SJCRH30 (cell line): ENCODE measurements around the gene CPXM2. TPM values are rescaled to one million over a fixed set of nuclear protein-coding genes. Genes with fewer than 3 reads are reported as not detected.

Experiments used
- DNase-seq, 2 experiments: peaks; one replicate each; pipeline ENCODE4 v3.0.0-alpha.2; 2015 to 2020
- H3K27ac ChIP-seq: fragments of 250-450 bp; sonication (Bioruptor Pico); 2 replicates; pipeline ENCODE4 v1.5.1; 2020; ENCODE audit warnings: mild to moderate bottlenecking, moderate library complexity
- H3K27me3 ChIP-seq: fragments of 250-450 bp; sonication (Bioruptor Pico); 2 replicates; pipeline ENCODE4 v1.5.1; 2020; ENCODE audit warnings: mild to moderate bottlenecking, moderate library complexity
- H3K36me3 ChIP-seq: fragments of 250-450 bp; sonication (Bioruptor Pico); 2 replicates; pipeline ENCODE4 v1.5.1; 2020; ENCODE audit warnings: mild to moderate bottlenecking, moderate library complexity
- H3K4me1 ChIP-seq: fragments of 250-450 bp; sonication (Bioruptor Pico); 2 replicates; pipeline ENCODE4 v1.5.1; 2020; ENCODE audit warnings: mild to moderate bottlenecking, moderate library complexity
- H3K4me3 ChIP-seq: fragments of 250-450 bp; sonication (Bioruptor Pico); 2 replicates; pipeline ENCODE4 v1.5.1; 2020; ENCODE audit warnings: mild to moderate bottlenecking, moderate library complexity
- H3K9me3 ChIP-seq: fragments of 250-450 bp; sonication (Bioruptor Pico); replicated peaks from 2 replicates; pipeline ENCODE4 v1.5.1; 2020; ENCODE audit warnings: mild to moderate bottlenecking, moderate library complexity
- total RNA-seq: library from RNA; depleted of rRNA; stranded (reverse); fragments of >200 nt; shearing (Covaris generic); gene quantifications from 2 replicates; pipeline ENCODE4 v1.2.3, GENCODE V29; 2014

CPXM2 gene
- total RNA-seq, 1 experiment from 2014 or later, result not detected

DNA sequence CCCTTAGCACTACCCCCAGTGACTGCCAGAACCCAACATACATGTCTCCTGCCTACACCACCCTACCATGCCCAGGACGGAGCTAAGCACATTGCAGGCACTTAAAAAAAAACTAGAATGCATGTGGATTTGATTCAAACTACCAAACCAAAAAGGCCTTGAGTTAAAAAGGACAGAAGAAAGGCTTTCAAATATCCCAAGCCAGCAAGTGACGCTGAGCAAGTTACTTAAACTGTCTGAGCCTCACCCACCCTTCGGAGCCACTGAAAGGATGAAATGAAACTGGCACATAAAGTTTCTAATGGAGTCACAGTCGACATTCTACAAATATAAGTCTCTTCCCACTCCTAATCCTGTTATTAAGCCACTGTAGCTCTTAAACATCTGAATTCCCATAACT is 1.8 kb downstream of the CPXM2 start:
- H3K4me3 ChIP-seq, result no peak overlapping the region
- DNase-seq, result no peak
- H3K9me3 ChIP-seq, result no peaks in the 10 kb centered on the region
- H3K36me3 ChIP-seq, result no peaks in the 10 kb centered on the region
- H3K27me3 ChIP-seq, result no peaks in the 10 kb centered on the region; the same call in 1 of the 2 replicates
- H3K4me1 ChIP-seq, result no peaks in the 10 kb centered on the region
- no peak overlapping the region for H3K27ac ChIP-seq

DNA sequence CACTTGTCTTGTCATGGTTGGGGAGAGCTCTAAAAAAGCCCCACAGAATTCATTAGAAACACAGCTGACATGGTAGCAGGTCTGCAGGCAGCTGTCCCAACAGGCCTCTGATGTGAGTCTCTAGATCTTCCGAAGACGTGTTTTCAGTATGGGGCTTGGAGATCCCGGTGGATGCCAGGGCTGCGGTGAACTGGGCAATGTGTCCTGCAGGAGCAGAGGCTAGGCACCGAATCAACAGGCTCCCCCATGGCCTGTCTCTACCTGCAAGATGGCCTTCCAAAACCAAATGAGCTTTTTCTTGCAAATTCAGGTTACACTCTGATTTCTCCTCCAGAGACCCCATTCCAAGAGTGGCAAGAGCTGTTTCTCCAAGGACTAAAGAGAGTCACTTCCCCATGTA is 2.9 kb downstream of the CPXM2 start:
- no peaks in the 10 kb centered on the region for H3K36me3 ChIP-seq
- DNase-seq, result no peak
- H3K9me3 ChIP-seq, result no peaks in the 10 kb centered on the region
- H3K4me1 ChIP-seq, result no peaks in the 10 kb centered on the region
- no peaks in the 10 kb centered on the region; the same call in 1 of the 2 replicates for H3K27me3 ChIP-seq
- no peak overlapping the region for H3K27ac ChIP-seq
- no peak overlapping the region for H3K4me3 ChIP-seq

DNA sequence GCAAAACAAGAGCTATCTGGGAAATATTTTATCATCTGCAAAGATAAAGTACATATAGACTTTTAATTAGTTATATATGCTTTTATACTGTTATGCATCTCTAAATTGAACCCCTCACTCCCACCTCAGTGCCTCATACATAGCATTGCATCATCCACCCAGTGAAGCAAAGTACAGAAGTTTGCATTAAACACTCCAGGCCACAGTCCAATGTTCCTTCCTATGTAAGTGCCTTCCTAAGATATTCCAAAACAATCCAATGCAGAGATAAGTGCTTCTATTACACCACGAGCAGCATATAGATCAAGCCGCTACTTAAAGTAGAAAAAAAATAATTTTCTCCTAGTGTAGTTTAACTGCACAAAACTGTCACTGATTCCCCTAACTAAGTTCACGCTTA is 3.4 kb downstream of the CPXM2 start:
- Histone ChIP-seq H3K36me3 (no peaks in the 10 kb centered on the region), H3K27ac (no peak overlapping the region), H3K27me3 (no peaks in the 10 kb centered on the region; the same call in 1 of the 2 replicates), H3K4me3 (no peak overlapping the region), H3K9me3 (no peaks in the 10 kb centered on the region), H3K4me1 (no peaks in the 10 kb centered on the region)
- DNase-seq, result no peak

DNA sequence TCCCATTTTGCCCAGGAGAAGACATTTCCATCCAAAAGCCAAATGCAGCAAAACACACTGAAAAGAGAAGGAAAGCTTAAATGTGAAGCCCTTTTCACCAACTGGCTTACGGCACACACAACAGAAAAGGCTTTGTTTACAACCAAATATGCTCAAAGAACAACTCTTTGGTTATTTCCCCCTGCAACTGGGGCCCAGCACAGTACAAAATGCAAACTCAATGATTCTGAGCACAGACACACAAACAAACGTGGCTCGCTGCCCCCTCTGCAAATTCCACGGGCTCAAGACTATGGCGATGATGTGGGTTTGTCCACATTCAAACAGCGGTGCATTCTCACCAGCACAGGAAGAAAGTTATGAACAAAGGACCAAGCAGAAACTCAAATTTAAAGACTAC is 5.3 kb downstream of the CPXM2 start:
- no peaks in the 10 kb centered on the region for H3K36me3 ChIP-seq
- no peak overlapping the region for H3K27ac ChIP-seq
- DNase-seq, result no peak
- no peaks in the 10 kb centered on the region for H3K4me1 ChIP-seq
- H3K27me3 ChIP-seq, result peaks cover 3% of the 10 kb centered on the region; the same call in 1 of the 2 replicates
- H3K9me3 ChIP-seq, result no peaks in the 10 kb centered on the region
- H3K4me3 ChIP-seq, result no peak overlapping the region

DNA sequence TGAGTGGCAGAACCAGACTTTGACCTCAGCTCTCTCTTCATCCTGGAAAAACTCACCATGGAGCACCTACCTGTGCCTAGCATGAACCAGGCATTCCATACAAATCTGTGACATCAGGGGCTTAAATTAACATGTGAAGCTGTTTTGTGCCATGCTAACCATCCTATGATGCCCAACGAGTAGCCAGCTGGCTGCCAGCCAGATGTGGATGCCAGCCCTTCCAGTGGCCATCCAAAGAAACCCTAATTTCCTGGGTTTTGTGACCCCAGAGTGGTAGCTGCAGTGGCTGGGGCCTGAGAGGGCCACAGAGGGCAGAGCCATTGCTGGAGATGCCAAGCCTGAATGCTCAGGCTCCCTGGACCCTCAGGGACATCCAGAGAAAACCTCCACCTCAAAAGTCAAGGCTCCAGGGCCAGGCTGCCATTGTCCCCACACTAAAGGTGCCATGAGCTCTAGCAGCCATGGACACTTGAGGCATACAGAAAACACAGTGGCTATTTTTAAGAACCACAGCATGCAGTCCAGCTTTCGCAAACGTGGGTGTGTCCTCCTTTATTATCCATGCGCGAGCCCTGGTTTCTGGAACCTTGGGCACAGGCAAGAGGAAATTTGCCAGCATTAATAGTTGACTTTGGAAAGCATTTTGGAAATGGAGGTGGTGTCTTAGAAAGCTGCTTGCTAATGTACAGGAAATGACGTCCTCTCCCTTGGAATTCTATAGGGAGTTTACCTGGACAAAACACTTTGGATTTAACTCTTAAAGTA is 6.0 kb downstream of the CPXM2 start:
- H3K9me3 ChIP-seq, result no peaks in the 10 kb centered on the region
- no peak for DNase-seq
- peaks cover 3% of the 10 kb centered on the region; the same call in 1 of the 2 replicates for H3K27me3 ChIP-seq
- H3K4me3 ChIP-seq, result no peak overlapping the region
- no peaks in the 10 kb centered on the region for H3K4me1 ChIP-seq
- no peaks in the 10 kb centered on the region for H3K36me3 ChIP-seq
- no peak overlapping the region for H3K27ac ChIP-seq

DNA sequence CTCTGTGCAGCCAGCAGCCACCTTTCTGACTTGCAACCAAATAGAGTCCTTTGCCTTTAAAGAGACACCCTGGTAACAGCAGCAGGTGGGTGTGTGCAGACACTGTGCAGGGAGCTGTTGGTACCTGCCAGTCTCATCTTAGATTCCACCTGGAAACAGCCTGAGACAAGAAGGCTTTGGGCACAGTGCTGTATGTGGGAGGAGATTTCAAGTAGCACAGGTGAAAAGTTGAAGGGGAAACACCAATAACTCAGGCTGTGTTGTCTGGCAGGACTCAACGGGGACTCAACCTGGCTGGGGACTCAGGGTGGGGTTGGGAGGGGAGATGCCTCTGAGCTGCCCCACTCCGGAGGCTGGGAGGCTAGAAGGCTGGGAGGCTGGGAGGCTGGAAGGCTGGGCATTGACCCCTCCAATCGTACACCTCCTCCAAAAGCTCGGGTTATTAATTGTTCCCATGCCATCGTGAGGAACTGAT is 6.7 kb downstream of the CPXM2 start:
- no peaks in the 10 kb centered on the region for H3K4me1 ChIP-seq
- DNase-seq, result no peak
- no peaks in the 10 kb centered on the region for H3K36me3 ChIP-seq
- no peaks in the 10 kb centered on the region for H3K9me3 ChIP-seq
- H3K4me3 ChIP-seq, result no peak overlapping the region
- H3K27me3 ChIP-seq, result 0 out of 2 replicates have a peak, but pooled peaks cover 3% of the 10 kb centered on the region
- no peak overlapping the region for H3K27ac ChIP-seq

DNA sequence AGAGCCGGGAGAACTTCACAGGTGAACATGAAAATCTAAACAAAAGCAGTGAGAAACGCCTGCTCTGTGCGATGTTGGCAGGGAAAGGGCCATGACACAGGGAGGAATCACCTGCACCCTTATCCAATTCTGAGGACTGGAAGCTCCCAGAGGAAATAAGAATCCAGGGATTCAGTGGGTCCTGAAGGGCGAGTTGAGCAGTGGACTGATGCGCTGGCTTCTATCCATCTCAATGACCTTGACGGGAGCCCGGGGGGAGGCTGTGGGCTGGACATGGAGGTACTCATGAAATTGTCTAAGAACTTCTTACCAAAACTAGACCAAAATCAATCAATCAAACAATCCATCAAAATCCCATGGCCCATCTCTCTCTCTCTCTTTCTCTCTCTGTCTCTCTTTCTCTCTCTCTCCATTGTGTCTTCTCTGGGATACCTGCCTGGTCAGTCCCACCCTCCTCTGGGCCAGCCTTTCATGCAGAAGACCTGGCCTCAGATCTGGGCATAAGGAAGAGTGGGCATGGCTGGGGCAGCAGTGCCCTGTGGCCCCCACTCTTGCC is 7.2 kb downstream of the CPXM2 start:
- Histone ChIP-seq H3K4me1 (no peaks in the 10 kb centered on the region), H3K9me3 (no peaks in the 10 kb centered on the region), H3K27me3 (0 out of 2 replicates have a peak, but pooled peaks cover 3% of the 10 kb centered on the region), H3K4me3 (no peak overlapping the region), H3K27ac (no peak overlapping the region), H3K36me3 (no peaks in the 10 kb centered on the region)
- DNase-seq, result no peak

DNA sequence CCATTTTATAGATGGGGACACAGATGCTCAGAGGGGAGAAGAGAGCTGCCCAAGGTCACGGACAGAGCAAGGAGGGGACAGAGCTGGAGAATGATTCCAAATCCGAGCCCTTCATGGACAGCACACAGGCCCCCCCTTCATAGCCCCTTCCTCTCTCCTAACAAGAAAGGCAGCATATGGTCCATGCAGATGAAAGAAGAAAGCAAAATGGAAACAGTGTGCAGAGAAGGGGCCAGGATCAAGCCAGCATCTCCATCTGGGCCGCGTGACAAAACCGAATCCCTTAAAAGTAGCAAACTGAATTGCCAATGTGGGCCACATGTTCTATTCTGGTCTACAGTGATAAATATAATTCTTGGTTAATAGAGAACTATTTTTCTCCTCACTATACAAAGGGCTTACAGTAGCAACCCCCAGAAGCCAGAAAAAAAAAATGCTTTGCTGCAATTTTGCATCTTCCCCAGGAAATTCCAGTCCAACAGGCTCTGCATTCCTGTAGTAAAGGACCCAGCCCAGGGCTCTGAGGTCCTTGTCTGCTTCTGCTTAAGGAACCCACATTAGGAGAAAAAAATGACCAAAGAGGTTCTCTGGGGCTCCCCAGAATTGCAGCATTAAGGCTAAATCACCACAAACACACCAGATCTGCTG is 7.8 kb downstream of the CPXM2 start:
- Histone ChIP-seq H3K27ac (no peak overlapping the region), H3K9me3 (no peaks in the 10 kb centered on the region), H3K4me3 (no peak overlapping the region), H3K4me1 (no peaks in the 10 kb centered on the region), H3K27me3 (0 out of 2 replicates have a peak, but pooled peaks cover 3% of the 10 kb centered on the region), H3K36me3 (no peaks in the 10 kb centered on the region)
- DNase-seq, result no peak

DNA sequence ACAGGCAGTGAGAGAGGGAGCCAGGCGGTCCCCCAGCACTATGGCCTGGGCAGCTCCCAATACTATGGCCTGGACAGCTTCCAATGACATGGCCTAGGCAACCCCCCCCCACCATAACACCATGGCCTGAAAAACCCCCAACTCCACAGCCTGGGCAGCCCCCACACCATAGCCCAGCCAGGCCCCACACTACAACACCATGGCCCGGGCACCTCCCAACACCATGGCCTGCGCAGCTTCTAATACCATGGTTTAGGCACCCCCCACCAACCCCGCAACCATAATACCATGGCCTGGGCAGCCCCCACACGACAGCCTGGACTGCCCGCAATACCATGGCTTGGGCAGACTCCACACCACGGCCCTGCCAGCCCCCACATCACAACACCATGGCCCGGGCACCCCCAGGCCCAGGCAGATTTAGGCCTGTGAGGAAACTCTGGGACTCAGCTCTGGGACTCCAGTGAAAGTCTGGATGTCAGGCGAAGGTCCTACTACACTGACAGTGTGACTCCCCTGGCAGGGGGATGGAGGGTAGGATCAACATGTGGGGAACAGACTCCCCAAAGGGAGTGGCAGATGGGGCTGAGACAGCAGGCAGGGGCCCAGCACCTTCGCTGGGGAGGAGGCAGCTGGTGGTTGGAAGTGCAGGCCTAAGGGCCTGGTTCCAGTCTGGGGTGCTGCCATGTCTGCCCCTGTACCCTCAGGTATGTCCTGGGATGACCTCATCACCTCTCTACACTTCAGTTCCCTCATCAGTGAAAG is 8.7 kb downstream of the CPXM2 start:
- no peaks in the 10 kb centered on the region for H3K4me1 ChIP-seq
- H3K27ac ChIP-seq, result no peak overlapping the region
- DNase-seq, result no peak
- H3K27me3 ChIP-seq, result 0 out of 2 replicates have a peak, but pooled peaks cover 3% of the 10 kb centered on the region
- H3K36me3 ChIP-seq, result no peaks in the 10 kb centered on the region
- no peak overlapping the region for H3K4me3 ChIP-seq
- no peaks in the 10 kb centered on the region for H3K9me3 ChIP-seq

DNA sequence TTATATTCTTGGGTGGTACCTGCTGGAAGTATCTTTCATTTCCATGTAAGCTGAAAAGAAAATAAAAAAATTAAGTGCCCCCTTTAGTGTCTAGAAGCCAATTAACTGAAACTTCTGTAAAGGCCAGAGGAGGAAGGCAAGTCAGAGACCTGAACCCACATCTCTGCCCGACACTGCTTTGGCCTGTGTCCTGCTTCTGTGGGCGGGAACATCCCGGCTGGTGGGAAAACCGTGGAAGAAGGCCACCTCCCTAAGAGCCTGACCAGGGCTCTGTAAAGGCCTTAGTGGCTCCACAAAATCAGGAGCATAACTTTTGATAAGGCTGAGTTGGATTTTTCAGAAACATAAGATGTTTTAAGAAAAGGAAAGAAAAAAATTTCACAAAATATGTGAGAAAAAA is 9.4 kb downstream of the CPXM2 start:
- Histone ChIP-seq H3K27me3 (0 out of 2 replicates have a peak, but pooled peaks cover 3% of the 10 kb centered on the region), H3K36me3 (no peaks in the 10 kb centered on the region), H3K9me3 (no peaks in the 10 kb centered on the region), H3K27ac (no peak overlapping the region), H3K4me3 (no peak overlapping the region), H3K4me1 (no peaks in the 10 kb centered on the region)
- DNase-seq, result no peak

DNA sequence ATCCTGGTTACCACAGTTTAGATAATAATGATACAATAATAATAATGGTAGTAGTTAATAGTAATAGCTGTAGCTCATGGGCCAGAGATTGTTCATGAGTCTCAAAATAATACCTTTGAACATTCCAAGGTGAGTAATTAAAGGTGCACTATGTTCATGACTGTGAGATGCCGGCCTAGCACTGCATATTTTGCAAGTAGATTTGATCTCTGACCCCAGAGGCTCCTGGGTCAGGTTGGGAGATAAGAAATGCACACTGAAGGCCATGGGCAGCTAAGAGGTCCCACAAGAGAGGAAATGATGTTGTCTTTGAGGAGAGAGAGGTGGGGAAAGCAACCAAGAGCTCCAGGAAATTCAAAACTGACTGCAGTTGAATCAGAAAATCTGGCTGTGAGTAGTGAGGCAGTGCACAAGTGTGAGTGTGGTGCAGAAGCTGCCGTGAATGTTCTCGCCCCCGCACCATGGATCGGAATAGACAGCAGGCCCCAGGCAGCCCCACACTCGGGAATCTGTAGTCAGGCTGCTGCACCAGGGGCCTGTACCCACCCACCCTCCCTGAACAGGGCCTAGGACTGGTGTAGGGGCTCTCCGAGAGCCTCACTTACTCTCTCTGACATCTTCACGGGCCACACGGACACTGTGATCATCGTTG is 11.9 kb downstream of the CPXM2 start:
- Histone ChIP-seq H3K27ac (no peak overlapping the region), H3K27me3 (0 out of 2 replicates have a peak, but pooled peaks cover 3% of the 10 kb centered on the region), H3K36me3 (no peaks in the 10 kb centered on the region), H3K9me3 (no peaks in the 10 kb centered on the region), H3K4me1 (no peaks in the 10 kb centered on the region), H3K4me3 (no peak overlapping the region)
- no peak for DNase-seq

DNA sequence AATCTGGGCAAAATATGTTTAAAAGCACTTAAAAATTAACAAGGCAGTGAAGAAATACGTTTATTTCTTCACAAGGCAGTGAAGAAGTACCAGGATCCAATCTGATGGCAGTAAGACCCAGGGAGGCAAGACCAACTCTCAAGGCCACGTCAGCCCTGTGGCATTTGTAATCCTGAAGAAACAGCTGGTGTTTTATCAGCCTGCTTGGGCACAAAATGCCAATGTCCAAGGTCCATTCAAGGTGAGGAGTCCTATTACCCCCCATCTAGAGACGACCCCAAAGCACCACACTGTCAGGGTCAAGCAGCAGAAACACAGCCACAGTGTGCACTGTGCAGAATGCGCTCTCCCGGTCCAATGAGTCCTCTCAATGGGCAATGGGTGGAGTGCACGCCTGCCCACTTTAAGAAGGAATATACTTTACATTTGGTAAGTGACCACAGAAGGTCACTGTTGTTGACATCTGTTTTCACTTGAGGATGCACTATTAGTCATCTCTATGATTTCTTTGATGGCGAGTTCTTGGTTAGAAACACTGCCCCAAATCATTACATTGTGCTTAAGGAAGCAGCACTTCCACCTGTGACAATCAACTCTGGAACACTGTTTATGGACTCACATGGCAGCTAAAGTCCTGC is 12.8 kb downstream of the CPXM2 start:
- no peaks in the 10 kb centered on the region for H3K9me3 ChIP-seq
- no peaks in the 10 kb centered on the region for H3K36me3 ChIP-seq
- H3K4me1 ChIP-seq, result no peaks in the 10 kb centered on the region
- 0 out of 2 replicates have a peak, but pooled peaks cover 3% of the 10 kb centered on the region for H3K27me3 ChIP-seq
- no peak overlapping the region for H3K4me3 ChIP-seq
- DNase-seq, result no peak
- H3K27ac ChIP-seq, result no peak overlapping the region

DNA sequence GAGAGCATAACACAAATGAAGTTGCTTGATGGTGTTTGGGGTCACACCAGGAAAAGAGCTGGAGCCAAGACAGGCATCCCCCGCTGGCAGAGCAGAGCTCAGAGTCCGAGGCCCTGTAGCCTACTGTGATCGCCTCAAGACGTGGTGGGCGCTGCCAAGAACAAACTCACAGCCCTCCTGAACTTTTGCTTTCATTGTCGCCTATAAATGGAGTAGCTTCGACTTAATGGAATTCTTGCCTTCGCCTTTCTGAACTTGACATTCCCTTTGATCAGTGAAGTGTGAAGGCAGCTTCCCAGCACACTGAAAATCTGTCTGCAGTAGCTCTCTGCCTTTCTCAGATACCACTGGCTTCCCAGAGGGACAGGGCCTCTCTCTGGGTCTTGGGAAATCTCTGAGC is 21.3 kb downstream of the CPXM2 start:
- 0 out of 2 replicates have a peak, but pooled peaks cover 3% of the 10 kb centered on the region for H3K9me3 ChIP-seq
- DNase-seq, result no peak
- H3K27me3 ChIP-seq, result no peaks in the 10 kb centered on the region
- H3K27ac ChIP-seq, result no peak overlapping the region
- H3K4me1 ChIP-seq, result no peaks in the 10 kb centered on the region
- no peaks in the 10 kb centered on the region for H3K36me3 ChIP-seq
- no peak overlapping the region for H3K4me3 ChIP-seq

DNA sequence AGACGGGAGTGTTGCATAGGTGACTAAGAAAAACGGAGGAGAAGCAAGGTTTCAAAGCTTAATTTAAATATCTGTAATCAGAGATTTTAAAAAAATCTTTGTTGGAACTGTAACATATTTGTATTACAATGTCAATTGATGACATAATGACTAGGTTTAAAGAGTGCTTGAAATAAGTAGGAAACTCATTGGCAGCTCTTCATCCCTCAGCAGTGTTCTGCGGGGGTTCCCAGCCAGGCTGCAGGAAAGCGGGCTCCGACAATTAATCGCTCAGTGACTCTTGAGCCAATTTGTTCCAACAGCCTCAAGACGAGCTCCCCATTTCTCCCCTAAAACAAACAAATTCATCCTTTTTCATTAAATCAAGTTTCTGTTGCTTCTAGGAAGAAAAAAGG is 22.6 kb downstream of the CPXM2 start:
- Histone ChIP-seq H3K4me3 (no peak overlapping the region), H3K27me3 (no peaks in the 10 kb centered on the region), H3K9me3 (0 out of 2 replicates have a peak, but pooled peaks cover 3% of the 10 kb centered on the region), H3K36me3 (no peaks in the 10 kb centered on the region), H3K4me1 (no peaks in the 10 kb centered on the region), H3K27ac (no peak overlapping the region)
- no peak for DNase-seq
